ENCODE measurements around the gene ZC3H18.
A peak's percentile ranks its signal among the peaks of the same experiment; 100 is the strongest.

Gene ZC3H18

DNA sequence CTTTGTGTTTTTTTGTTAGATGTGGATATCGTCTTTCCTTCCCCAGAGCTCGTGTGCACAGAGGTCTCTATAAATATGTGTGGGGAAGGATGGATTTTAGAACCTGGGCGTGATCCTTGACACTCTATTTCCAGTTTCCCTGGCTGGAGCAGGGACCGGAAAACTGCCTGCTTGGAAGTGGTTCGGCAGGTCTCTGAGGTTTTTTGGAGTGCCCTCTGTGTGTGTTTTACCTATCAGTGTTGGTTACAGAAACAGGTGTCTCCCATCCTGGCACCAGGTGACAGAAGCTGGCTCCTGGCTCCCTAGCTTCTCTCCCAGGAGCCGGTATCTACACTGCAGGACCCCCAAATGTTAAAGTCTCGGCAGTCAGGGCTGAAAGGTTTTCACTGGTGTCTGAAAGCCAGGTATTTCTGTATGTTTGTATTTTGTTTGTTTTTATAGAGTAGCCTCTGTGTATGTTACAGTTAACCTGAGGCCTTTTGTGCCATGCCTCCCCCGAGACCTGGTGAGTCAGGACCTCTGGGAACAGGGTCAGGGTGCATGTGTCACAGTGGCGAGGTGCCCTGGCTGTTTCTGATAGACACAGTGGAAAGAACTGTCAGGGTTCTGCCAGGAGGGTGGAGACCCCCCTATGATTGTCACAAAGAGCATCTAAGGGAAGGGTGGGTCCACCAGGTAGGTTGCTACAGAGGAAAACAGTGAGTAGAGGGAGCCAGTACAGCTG lies 31.3 kb downstream of the ZC3H18 start:
- no peak for TF ChIP-seq POLR2AphosphoS5 (IDR thresholded peaks at IDR 0.05; ENCODE audit: low read depth)
- TF ChIP-seq SPI1 (IDR thresholded peaks at IDR 0.05; ENCODE audit: borderline replicate concordance, low read depth): no peak
- no peak for TF ChIP-seq GABPA (IDR thresholded peaks at IDR 0.05; ENCODE audit: low read depth)
- TF ChIP-seq, protein P1, sequence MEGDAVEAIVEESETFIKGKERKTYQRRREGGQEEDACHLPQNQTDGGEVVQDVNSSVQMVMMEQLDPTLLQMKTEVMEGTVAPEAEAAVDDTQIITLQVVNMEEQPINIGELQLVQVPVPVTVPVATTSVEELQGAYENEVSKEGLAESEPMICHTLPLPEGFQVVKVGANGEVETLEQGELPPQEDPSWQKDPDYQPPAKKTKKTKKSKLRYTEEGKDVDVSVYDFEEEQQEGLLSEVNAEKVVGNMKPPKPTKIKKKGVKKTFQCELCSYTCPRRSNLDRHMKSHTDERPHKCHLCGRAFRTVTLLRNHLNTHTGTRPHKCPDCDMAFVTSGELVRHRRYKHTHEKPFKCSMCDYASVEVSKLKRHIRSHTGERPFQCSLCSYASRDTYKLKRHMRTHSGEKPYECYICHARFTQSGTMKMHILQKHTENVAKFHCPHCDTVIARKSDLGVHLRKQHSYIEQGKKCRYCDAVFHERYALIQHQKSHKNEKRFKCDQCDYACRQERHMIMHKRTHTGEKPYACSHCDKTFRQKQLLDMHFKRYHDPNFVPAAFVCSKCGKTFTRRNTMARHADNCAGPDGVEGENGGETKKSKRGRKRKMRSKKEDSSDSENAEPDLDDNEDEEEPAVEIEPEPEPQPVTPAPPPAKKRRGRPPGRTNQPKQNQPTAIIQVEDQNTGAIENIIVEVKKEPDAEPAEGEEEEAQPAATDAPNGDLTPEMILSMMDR (IDR thresholded peaks at IDR 0.05; ENCODE audit: insufficient read depth, low read length): no peak
- TF ChIP-seq, protein P2, sequence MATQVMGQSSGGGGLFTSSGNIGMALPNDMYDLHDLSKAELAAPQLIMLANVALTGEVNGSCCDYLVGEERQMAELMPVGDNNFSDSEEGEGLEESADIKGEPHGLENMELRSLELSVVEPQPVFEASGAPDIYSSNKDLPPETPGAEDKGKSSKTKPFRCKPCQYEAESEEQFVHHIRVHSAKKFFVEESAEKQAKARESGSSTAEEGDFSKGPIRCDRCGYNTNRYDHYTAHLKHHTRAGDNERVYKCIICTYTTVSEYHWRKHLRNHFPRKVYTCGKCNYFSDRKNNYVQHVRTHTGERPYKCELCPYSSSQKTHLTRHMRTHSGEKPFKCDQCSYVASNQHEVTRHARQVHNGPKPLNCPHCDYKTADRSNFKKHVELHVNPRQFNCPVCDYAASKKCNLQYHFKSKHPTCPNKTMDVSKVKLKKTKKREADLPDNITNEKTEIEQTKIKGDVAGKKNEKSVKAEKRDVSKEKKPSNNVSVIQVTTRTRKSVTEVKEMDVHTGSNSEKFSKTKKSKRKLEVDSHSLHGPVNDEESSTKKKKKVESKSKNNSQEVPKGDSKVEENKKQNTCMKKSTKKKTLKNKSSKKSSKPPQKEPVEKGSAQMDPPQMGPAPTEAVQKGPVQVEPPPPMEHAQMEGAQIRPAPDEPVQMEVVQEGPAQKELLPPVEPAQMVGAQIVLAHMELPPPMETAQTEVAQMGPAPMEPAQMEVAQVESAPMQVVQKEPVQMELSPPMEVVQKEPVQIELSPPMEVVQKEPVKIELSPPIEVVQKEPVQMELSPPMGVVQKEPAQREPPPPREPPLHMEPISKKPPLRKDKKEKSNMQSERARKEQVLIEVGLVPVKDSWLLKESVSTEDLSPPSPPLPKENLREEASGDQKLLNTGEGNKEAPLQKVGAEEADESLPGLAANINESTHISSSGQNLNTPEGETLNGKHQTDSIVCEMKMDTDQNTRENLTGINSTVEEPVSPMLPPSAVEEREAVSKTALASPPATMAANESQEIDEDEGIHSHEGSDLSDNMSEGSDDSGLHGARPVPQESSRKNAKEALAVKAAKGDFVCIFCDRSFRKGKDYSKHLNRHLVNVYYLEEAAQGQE (IDR thresholded peaks at IDR 0.05; ENCODE audit: insufficient replicate concordance, low read depth): no peak
- no peak for DNase-seq (ENCODE audit: low read depth in 1 of 2, low spot score in 1 of 2)
- Histone ChIP-seq H3K27ac (replicated peaks) (no peak overlapping the region), H3K27me3 (ENCODE audit: insufficient read depth, poor library complexity, severe bottlenecking) (no peaks in the 10 kb centered on the region), H3K4me3 (replicated peaks; ENCODE audit: insufficient read depth, low read length) (no peak overlapping the region)

DNA sequence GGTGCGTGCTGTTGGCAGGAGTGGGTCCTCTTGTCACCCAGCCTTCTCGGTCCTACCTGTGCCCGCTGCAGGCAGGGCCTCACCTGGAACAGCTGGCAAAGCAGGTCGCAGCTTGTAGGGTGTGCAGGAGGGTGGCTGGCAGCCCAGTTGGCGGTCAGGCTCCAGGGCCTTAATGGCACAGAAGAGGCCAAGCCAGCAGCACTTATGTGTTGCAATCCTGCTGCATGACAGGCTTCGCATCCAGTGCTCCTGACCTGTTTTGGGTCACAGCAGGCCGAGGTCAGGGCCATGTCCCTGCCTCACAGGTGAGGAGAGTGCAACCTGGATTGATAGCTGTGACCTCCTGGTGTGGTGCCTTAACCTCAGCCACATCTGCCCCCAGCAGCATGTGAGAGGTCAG lies 31.9 kb downstream of the ZC3H18 start:
- Histone ChIP-seq H3K27me3 (ENCODE audit: insufficient read depth, poor library complexity, severe bottlenecking) (no peaks in the 10 kb centered on the region), H3K4me3 (replicated peaks; ENCODE audit: insufficient read depth, low read length) (no peak overlapping the region), H3K27ac (replicated peaks) (no peak overlapping the region)
- no peak for DNase-seq (ENCODE audit: low read depth in 1 of 2, low spot score in 1 of 2)
- TF ChIP-seq, protein P1 (IDR thresholded peaks at IDR 0.05; ENCODE audit: insufficient read depth, low read length): no peak
- TF ChIP-seq, protein P2 (IDR thresholded peaks at IDR 0.05; ENCODE audit: insufficient replicate concordance, low read depth): no peak
- TF ChIP-seq SPI1 (IDR thresholded peaks at IDR 0.05; ENCODE audit: borderline replicate concordance, low read depth): no peak

DNA sequence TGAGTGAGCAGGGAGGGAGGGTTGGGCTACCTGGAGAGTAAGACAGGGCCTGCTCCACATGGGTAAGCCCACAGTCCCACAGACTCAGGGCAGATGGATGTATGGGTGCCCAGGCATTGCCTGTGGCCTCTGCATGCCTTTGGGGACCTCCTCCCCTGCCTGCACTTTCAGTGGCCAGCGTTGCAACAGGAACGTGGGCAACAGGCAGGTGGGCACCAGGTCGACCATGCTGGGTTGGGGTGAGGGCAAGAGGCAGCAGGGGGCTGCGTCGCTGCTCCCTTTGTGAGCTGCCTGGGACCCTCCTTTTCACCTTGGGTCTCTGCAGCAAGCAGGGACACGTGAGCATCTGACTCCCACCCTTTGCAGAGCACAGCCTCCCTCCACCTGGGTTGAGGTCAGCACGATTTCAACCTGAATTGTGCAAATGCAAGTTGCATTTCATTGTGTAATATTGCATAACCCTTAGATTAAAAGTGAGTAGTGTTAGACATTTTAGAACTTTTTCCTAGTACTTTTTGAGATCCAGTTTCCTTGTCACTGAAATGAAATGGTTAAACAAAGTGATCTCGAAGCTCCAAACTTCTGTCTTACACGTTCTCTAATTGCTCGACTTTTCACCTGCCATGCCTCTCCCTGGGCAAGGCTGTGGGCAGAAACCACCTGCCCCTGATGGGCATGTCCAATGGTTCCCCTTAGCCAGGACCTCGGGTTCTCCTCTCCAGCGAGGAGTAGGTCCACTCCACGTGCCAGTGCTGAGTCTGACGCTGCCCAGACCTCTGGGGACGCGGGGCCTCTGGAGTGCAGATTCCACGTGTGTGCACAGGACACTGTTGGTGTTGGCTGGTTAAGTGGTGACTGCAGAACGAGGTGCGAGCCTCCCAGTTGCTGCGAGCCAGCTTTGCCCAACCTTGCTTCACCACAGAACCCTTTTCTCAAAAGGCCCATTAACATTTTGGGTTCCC lies 35.3 kb downstream of the ZC3H18 start:
- peak in 1 of 2 experiments; percentile 8 for DNase-seq (ENCODE audit: low read depth in 1 of 2, low spot score in 1 of 2)
- TF ChIP-seq GABPA (IDR thresholded peaks at IDR 0.05; ENCODE audit: low read depth) (no peak), SPI1 (IDR thresholded peaks at IDR 0.05; ENCODE audit: borderline replicate concordance, low read depth) (no peak), POLR2AphosphoS5 (IDR thresholded peaks at IDR 0.05; ENCODE audit: low read depth) (no peak)
- TF ChIP-seq, protein P2 (IDR thresholded peaks at IDR 0.05; ENCODE audit: insufficient replicate concordance, low read depth): no peak
- TF ChIP-seq, protein P1 (IDR thresholded peaks at IDR 0.05; ENCODE audit: insufficient read depth, low read length): no peak
- no peak overlapping the region for H3K4me3 ChIP-seq (replicated peaks; ENCODE audit: insufficient read depth, low read length)
- peak overlapping the region; percentile 54; the same call in 1 of the 2 replicates for H3K27ac ChIP-seq (replicated peaks)
- H3K27me3 ChIP-seq (ENCODE audit: insufficient read depth, poor library complexity, severe bottlenecking): no peaks in the 10 kb centered on the region

Measured in HL-60 (cell line).